Occipital lobe (tissue), 2 donors: ENCODE measurements around the gene SLC17A7. TPM values are rescaled to one million over a fixed set of nuclear protein-coding genes. Genes with fewer than 3 reads are reported as not detected.
"Not testable (repeated sequence)": the region's sequence is repeated elsewhere in the genome, so short reads cannot be mapped to it uniquely, and the experiment has no call there.

ENCODE experiments used
- DNase-seq: peaks from one replicate; lab custom pipeline; 2025; lab: John Stamatoyannopoulos, UW
- total RNA-seq: library from RNA; depleted of rRNA; stranded (reverse); fragments of >200 nt; gene quantifications from one replicate; pipeline ENCODE4 v1.2.3, GENCODE V29; 2014

SLC17A7 gene
- total RNA-seq, 1 donor from 2014 or later: 34.6 TPM

GRCh38 chr19:49444100-49444700 lies 2.9 kb upstream of the SLC17A7 start:
- DNase-seq: not testable (repeated sequence)

DNA sequence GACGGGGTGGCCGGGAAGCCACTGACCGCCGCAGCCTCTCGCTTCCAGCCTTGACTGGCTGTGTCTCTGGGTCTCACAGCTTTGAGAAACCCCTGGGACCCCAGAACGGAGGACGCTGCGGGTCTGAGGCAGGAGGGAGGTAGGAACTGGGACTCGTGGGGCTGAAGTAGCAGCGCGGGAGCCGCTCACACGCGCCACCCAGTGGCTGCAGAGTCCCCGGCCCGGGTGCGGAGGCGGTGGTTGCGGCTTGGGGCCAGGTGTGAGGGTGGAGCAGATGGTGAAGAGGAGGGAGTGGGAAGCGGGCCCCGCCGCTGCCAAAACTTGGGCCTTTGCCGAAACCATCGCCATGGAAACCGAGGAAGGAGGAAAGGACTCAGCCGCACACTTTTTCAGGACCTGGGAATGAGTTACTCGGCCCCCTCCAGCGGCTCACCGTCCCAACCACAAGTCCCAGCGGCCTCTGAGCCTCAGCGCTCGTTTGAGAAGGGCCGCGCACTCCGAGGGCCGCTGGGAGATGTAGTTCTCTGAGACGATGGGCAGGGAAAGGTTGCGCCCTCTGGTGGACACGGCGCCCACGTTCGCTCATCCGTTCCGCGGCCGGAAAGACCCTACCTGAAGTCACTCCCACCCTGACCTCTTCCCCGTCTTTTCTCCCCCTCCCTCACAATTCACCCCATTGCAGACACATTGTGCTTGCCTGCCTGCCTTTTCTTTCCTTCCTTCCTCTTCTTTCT lies 2.2 kb upstream of the SLC17A7 start:
- DNase-seq: peak; percentile 94

DNA sequence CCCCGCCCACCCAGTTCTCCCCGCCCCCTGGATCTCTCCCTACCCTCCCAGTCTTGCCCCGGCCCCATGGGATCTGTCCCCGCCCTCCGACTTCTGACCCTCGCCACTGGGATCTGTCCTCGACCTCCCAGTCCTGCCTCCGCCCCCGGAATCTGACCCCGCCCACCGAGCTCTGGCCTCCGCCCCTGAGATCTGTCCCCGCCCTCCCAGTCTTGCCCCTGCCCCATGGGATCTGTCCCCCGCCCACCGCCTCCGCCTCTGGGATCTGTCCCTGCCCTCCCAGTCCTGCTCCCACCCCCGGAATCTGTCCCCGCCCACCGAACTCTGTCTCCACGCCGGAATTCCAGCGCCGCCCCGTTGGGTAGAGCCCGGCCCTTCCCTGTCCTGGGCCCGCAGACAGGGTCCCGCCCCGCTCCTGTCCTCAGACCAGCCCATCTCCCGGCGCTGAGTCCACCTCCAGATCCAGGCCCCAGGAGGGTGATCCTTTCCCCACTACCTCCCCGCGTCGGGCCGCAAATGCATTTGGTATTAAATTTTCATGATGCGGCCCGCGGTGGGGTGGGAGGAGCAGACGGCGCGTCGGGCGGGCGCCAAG lies 1.5 kb upstream of the SLC17A7 start:
- DNase-seq: peak; percentile 69

GRCh38 chr19:49442354-49442753 lies 1.0 kb upstream of the SLC17A7 start:
- no peak for DNase-seq

DNA sequence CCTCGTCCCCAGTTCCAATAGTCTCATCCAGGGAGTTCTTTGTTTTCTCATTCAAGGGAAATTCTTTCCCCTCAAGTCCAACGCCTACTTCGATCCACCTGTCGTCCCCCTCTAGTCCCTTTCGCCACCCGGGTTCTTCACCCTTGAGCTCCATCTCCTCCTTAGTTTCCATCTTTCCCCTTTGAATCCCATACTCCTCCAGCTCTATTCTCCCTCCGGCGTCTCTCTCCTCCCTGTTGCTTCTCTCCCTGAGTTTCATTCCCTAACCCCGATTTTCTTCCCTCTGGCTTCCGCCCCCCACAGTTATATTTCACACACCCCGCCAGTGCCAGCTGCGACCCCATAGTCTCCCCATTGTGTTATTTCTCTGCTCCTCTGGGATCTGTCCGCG lies 628 bp upstream of the SLC17A7 start:
- DNase-seq: no peak

DNA sequence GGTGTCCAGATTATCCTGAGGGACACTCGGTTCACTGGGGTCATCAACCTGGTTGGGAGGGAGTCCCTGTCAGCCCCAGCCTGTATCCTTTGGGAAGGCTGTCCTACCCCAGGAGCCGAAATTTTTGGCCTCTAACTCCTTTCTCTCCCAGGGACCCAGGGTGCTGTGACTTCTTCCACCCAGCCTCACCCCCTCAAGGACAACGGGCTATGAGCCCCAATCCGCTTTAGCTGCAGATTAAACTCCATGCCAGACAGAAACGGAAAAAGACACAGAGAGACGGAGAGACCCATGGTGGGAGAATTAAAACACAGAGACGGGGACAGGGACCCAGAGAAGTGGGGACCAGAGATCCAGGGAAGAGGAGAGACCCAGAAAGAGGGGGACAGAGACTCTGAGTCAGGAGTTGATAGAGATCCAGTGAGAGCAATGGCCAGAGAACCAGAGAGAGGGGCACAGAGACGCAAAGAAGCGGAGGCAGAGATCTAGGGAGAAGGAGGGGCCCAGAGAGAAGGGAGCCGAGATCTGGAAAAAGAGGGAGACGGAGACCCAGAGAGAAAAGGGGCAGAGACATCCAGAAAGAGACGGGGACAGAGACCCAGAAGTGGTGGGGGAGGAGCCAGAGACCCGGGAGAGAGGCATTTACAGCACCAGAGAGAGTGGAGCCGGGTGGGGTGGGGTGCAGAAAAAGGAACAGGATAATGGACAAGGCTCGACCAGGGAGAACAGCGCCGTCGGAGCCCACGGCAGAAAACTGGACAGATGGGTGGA lies 703 bp downstream of the SLC17A7 start:
- DNase-seq: no peak

DNA sequence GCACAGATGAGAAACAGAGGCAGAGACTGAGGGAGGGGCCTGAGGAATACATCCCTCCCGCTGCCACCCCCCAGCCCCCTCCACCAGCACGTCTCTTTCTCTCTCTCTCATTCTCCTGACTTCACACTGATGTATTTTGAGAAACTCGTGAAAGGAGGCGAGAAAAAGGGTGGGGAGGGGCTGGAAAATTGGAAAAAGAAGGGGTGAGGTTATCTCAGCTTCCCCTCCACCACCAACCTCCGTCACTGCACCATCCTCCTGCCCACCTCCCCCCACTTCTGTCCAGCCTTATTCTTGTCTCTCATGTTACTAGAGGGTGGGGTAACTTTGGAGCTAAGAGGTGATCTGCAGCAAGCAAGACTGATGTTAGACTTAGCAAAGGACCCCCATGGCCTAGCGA lies 1.5 kb downstream of the SLC17A7 start:
- DNase-seq: no peak

- DNase-seq: peak; percentile 42
Observed at GRCh38 chr19:49438261-49438660, 3.1 kb downstream of the SLC17A7 start.

DNA sequence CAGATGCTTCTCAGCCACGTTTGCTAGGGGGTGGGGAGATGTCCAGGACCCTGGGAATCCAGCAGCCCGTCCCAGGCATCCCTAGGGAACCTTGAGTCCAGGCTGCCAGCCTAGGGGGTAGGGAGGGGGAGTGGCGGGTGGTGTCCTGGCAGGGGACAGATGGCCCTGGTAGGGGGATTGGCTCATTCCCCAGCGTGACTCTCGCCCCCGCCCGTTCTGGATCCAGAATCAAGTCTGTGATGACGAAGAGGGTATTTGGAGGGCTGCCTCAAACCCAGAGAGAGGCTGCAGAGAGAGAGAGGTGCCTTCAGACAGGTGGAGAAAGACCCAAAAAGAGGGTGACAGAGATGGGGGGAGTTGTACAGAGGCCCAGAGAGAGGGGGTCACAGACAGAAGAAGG lies 4.1 kb downstream of the SLC17A7 start:
- DNase-seq: peak; percentile 76

- peak; percentile 14 for DNase-seq
Observed at GRCh38 chr19:49436381-49437017, 4.8 kb downstream of the SLC17A7 start.

GRCh38 chr19:49435670-49436069 lies 5.7 kb downstream of the SLC17A7 start:
- DNase-seq: no peak

DNA sequence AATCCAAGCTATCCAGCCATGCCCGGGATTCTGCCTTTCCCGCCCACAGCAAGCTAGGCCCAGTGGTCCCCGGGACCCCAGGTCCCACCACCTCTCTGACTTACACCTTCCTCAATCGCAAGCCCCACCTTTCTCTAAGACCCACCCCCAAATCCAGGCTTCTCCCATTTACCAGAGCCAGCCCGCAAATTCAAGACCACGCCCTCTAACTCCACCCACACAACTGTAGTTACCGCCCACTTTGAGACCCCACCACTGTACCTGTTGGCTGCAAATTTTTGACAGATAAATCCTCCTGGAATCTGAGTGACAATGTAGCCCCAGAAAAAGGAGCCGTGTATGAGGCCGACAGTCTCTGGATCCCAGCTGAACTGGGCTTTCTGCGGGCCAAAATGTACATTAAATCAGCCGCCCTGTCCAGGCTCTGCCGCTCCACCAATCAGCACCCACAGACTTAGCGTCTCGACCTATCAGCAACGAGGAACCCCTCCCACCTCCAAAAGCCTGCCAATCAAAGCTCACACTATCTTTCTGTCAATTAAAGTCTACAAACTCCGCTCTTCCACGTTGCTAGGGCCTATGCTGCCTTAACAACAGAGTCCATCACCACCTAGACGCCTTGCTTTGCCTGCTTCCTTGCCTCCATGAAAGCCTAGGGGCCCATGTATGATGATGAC lies 6.3 kb downstream of the SLC17A7 start:
- peak; percentile 21 for DNase-seq

DNA sequence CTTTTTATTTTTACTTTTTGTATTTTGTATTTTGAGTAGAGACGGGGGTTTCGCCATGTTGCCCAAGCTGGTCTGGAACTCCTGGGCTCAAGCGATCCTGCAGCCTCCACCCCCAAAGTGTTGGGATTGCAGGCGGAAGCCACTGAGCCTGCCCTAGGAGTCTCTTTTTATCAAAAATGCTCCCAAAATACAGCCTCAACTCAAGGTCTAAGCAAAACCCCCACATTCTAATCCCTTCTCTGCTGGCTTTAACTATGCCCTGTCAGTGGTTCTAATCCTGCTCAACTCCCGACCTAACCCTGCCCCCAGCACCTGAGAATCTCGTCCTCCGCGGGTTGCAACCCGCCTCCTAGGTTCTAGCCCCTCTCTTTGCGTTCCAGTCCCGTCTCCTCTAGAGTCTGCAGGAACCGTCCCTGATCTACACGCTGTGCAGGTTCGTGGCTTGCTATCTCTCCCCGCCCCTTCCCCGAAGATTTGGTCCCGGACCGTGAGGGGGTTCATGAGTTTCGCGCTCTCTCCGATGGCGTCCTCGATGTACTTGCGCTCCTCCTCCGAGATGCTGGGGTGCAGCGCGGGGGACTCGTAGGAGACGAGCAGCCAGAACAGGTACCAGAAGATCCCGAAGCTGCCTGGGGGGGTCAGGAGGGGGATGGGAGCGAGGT lies 8.0 kb downstream of the SLC17A7 start:
- no peak for DNase-seq

GRCh38 chr19:49432141-49433073 lies 8.9 kb downstream of the SLC17A7 start:
- no peak for DNase-seq

DNA sequence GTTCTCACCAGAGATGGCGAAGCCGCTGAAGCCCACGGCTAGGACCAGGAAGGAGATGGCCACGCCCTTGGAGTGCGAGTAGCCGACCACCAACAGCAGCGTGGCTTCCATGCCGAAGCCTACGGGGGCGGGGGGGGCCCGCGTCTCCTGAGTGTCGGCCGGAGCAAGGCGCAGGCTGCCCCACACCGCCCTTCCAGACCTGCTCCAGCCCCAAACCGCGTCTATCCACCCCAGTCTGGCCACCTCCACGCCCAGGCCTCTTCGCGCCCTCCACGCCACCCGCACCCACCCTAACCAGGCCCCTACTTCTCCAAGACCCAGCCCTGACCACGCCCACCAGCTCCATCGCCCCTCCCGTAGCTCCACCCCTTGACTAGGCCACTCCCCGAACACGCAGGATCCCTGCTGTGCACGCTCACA lies 10.0 kb downstream of the SLC17A7 start:
- DNase-seq: peak; percentile 10

- peak; percentile 11 for DNase-seq
Observed at GRCh38 chr19:49430678-49431329, 10.5 kb downstream of the SLC17A7 start.

DNA sequence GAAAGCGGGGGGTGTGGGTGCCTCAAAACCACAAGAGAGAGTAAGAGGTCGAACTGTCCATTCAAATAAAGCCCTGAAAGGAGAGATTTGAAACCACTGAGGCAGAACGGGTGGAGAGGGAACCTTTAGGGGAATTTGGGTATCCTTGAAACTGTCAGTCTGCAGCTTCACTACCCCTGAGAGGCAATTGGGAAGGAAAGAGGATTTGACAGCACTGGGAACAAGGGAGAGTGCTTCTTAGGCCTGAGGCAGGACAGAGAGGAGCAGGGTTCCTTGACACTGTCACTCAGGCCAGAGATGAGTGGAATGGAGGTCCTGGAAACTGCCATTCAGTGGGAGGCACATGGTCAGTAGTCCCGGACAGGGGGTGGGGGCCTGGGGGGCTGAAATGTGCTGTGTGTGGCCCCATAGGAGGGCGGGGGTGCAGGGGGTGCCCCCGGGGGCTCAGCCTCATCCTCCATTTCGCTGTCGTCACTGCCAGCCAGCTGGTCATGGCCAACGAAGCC lies 11.1 kb downstream of the SLC17A7 start:
- no peak for DNase-seq
